Amniotic epithelial cell (primary cell): ENCODE data around the gene RGS11.

Experiments used
- DNase-seq: peaks from one replicate; pipeline ENCODE4 v3.0.0-alpha.2; 2010; ENCODE audit warnings: low read depth

RGS11 gene

GRCh38 chr16:275786-276232 lies at the start of gene RGS11:
TSS of gene RGS11 (minus strand) at chr16:275944. CDS start at chr16:275911, 33 bp downstream.
- no peak for DNase-seq

- DNase-seq: peak; percentile 19
These were observed 48.9 kb upstream of the RGS11 start for GRCh38 chr16:324451-325334.

- no peak for DNase-seq
These were observed 48.4 kb upstream of the RGS11 start for GRCh38 chr16:324201-324450.

- DNase-seq: no peak
These were observed 46.9 kb upstream of the RGS11 start for GRCh38 chr16:322476-323143.

- no peak for DNase-seq
These were observed 45.8 kb upstream of the RGS11 start for GRCh38 chr16:321532-321931.

- no peak for DNase-seq
These were observed 44.5 kb upstream of the RGS11 start for GRCh38 chr16:320206-320605.

- no peak for DNase-seq
These were observed 42.9 kb upstream of the RGS11 start for GRCh38 chr16:318628-319027.

- no peak for DNase-seq
These were observed 41.8 kb upstream of the RGS11 start for GRCh38 chr16:317583-317982.

GRCh38 chr16:316741-317464 lies 41.2 kb upstream of the RGS11 start:
- DNase-seq: no peak

GRCh38 chr16:314795-315299 lies 39.1 kb upstream of the RGS11 start:
- no peak for DNase-seq

GRCh38 chr16:314351-314750 lies 38.6 kb upstream of the RGS11 start:
- no peak for DNase-seq

GRCh38 chr16:311725-312124 lies 36.0 kb upstream of the RGS11 start:
- DNase-seq: no peak

GRCh38 chr16:309476-309875 lies 33.7 kb upstream of the RGS11 start:
- DNase-seq: no peak

- DNase-seq: no peak
These were observed 32.1 kb upstream of the RGS11 start for GRCh38 chr16:307691-308312.

- no peak for DNase-seq
These were observed 31.2 kb upstream of the RGS11 start for GRCh38 chr16:306911-307370.

GRCh38 chr16:305916-306626 lies 30.3 kb upstream of the RGS11 start:
- DNase-seq: no peak

GRCh38 chr16:303760-304505 lies 28.2 kb upstream of the RGS11 start:
- DNase-seq: no peak

GRCh38 chr16:301950-302349 lies 26.2 kb upstream of the RGS11 start:
- DNase-seq: no peak

GRCh38 chr16:301235-301634 lies 25.5 kb upstream of the RGS11 start:
- no peak for DNase-seq

- no peak for DNase-seq
These were observed 22.1 kb upstream of the RGS11 start for GRCh38 chr16:297832-298231.
